Effector CD8-positive, alpha-beta T cell (primary cell): Measurements from ENCODE around the gene NDUFA1.
"Not testable (repeated sequence)": the region's sequence is repeated elsewhere in the genome, so short reads cannot be mapped to it uniquely, and the experiment has no call there.

Experiments used
- DNase-seq: peaks from one replicate; lab custom pipeline; 2025; lab: John Stamatoyannopoulos, UW

Gene NDUFA1

DNA sequence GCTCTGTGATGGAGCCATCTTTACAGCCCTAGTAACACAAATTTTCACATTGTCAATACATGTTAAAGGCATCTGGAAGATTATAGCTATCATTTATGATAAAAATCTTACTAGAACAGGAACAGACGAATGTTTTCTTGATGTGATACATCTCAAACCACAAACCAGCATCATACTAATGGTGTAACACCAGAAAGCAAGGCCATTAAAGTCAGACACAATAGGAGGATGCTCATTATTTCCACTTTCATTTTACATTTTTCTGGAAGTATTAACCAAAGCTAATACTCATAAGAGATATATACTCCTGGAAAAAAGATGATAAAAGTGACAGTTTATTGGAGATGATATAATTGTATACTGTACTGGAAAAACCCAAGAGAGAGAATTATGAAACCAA, 29.3 kb downstream of the NDUFA1 start:
- no peak for DNase-seq

GRCh38 chrX:119916310-119916709, 44.7 kb downstream of the NDUFA1 start:
- DNase-seq, result no peak

- no peak for DNase-seq
Measured at GRCh38 chrX:119917877-119918276, 46.2 kb downstream of the NDUFA1 start.

GRCh38 chrX:119919835-119920585, 48.4 kb downstream of the NDUFA1 start:
- no peak for DNase-seq

GRCh38 chrX:119922391-119922790, 50.8 kb downstream of the NDUFA1 start:
- not testable (repeated sequence) for DNase-seq
